A549 (cell line): Measurements from ENCODE around the gene KCNIP3. TPM values are rescaled to one million over a fixed set of nuclear protein-coding genes. Genes with fewer than 3 reads are reported as not detected.

Source experiments
- ATAC-seq, 2 experiments: fragments of 200-7000 bp in 1 of 2; fragments of >200 bp in 1 of 2; cut with Nextera tagmentation in 1 of 2; cut with Tn5 transposase in 1 of 2; 3 replicates each; pipeline versions ENCODE4 v1.8.0 to v1.9.1; 2018 to 2020; ENCODE audit warnings: mild to moderate bottlenecking in 1 of 2, moderate library complexity in 1 of 2
- CTCF ChIA-PET: fragments of 300-600 bp; sonication (Branson Sonifier 250); formaldehyde crosslinking; extraction: SDS; loops from one replicate; lab custom pipeline; 2021; ENCODE audit warnings: antibody characterized with exemption, inconsistent platforms; lab: Yijun Ruan, JAX
- POLR2A ChIA-PET: fragments of 350-600 bp; formaldehyde crosslinking; extraction: SDS; loops from one replicate; lab custom pipeline; 2021; ENCODE audit warnings: antibody characterized with exemption, inconsistent platforms; lab: Yijun Ruan, JAX
- DNase-seq, 2 experiments: peaks; one replicate each; pipeline versions ENCODE4 v3.0.0 to v3.0.0-alpha.2; 2011 to 2016; ENCODE audit warnings: low read depth in 1 of 2, low spot score in 1 of 2
- FAIRE-seq: peaks from 2 replicates; lab custom pipeline; 2011; peaks lifted over from hg19 to GRCh38; lab: Jason Lieb, UNC
- H3K27ac ChIP-seq, 2 experiments: fragments of >200 bp; sonication (Bioruptor Twin); formaldehyde crosslinking; 3 replicates each; pipeline ENCODE4 v1.5.1; 2016 to 2017
- H3K4me1 ChIP-seq: fragments of >200 bp; sonication (Bioruptor Twin); formaldehyde crosslinking; 3 replicates; pipeline ENCODE4 v1.6.1; 2016
- H3K4me2 ChIP-seq: fragments of >200 bp; sonication (Bioruptor Twin); formaldehyde crosslinking; 3 replicates; pipeline ENCODE4 v1.6.1; 2016
- H3K4me3 ChIP-seq: fragments of >200 bp; sonication (Bioruptor Twin); formaldehyde crosslinking; 3 replicates; pipeline ENCODE4 v1.5.1; 2016
- H3K9me3 ChIP-seq: fragments of >200 bp; sonication (Bioruptor Twin); formaldehyde crosslinking; 3 replicates; pipeline ENCODE4 v1.6.1; 2016
- ATOH8 ChIP-seq: fragments of 250-450 bp; sonication (Bioruptor Pico); IDR thresholded peaks from 2 replicates; pipeline ENCODE4 v1.5.0; 2020; ENCODE audit warnings: low read depth, mild to moderate bottlenecking, moderate library complexity
- CBX2 ChIP-seq: fragments of 200-600 bp; sonication (generic); IDR thresholded peaks from 2 replicates; pipeline ENCODE4 v1.6.1; 2016; ENCODE audit warnings: low read depth, mild to moderate bottlenecking, borderline replicate concordance
- CHD2 ChIP-seq: fragments of 150-350 bp; IDR thresholded peaks from 2 replicates; pipeline ENCODE4 v1.6.1; 2014; ENCODE audit warnings: low read length; ENCODE audit not compliant: partially characterized antibody
- CHD4 ChIP-seq: fragments of 200-600 bp; sonication (generic); IDR thresholded peaks from 2 replicates; pipeline ENCODE4 v1.6.1; 2016; ENCODE audit warnings: antibody characterized with exemption, mild to moderate bottlenecking, borderline replicate concordance
- CTCF ChIP-seq: fragments of >200 bp; sonication (Bioruptor Twin); formaldehyde crosslinking; IDR thresholded peaks from 3 replicates; pipeline ENCODE4 v1.5.1; 2016
- E2F6 ChIP-seq: IDR thresholded peaks from 2 replicates; pipeline ENCODE4 v1.6.1; 2012; ENCODE audit warnings: low read depth, borderline replicate concordance
- EHMT2 ChIP-seq: fragments of 200-600 bp; sonication (generic); IDR thresholded peaks from 2 replicates; pipeline ENCODE4 v1.6.1; 2016; ENCODE audit warnings: antibody characterized with exemption, low read depth, mild to moderate bottlenecking, moderate library complexity
- ELK1 ChIP-seq: fragments of 150-350 bp; IDR thresholded peaks from 2 replicates; pipeline ENCODE4 v1.6.1; 2014; ENCODE audit warnings: low read depth, mild to moderate bottlenecking, low read length
- ESRRA ChIP-seq: fragments of 150-350 bp; IDR thresholded peaks from 2 replicates; pipeline ENCODE4 v1.6.1; 2014; ENCODE audit warnings: mild to moderate bottlenecking, low read length, borderline replicate concordance
- FOSB ChIP-seq: fragments of 250-450 bp; sonication (Bioruptor Pico); IDR thresholded peaks from 2 replicates; pipeline ENCODE4 v1.5.0; 2020; ENCODE audit warnings: mild to moderate bottlenecking, moderate library complexity
- HDAC2 ChIP-seq: fragments of 200-600 bp; sonication (generic); IDR thresholded peaks from 2 replicates; pipeline ENCODE4 v1.6.1; 2016
- HES2 ChIP-seq: fragments of >200 bp; sonication (Bioruptor Twin); formaldehyde crosslinking; IDR thresholded peaks from 2 replicates; pipeline ENCODE4 v1.6.1; 2016
- HOXB5 ChIP-seq: fragments of 250-450 bp; sonication (Bioruptor Pico); IDR thresholded peaks from 2 replicates; pipeline ENCODE4 v1.5.0; 2020; ENCODE audit warnings: mild to moderate bottlenecking, moderate library complexity
- MAX ChIP-seq: IDR thresholded peaks from 2 replicates; pipeline ENCODE4 v1.6.1; 2012
- MYC ChIP-seq: IDR thresholded peaks from 2 replicates; pipeline ENCODE4 v1.6.1; 2012; ENCODE audit warnings: mild to moderate bottlenecking, inconsistent platforms, low read length, improper control_type of control experiment, borderline replicate concordance
- NR3C1 ChIP-seq: fragments of >200 bp; sonication (Bioruptor Twin); formaldehyde crosslinking; IDR thresholded peaks from 3 replicates; pipeline ENCODE4 v1.6.1; 2017
- PHF8 ChIP-seq: fragments of 200-600 bp; sonication (generic); IDR thresholded peaks from 2 replicates; pipeline ENCODE4 v1.6.1; 2016; ENCODE audit warnings: low read depth, mild to moderate bottlenecking, antibody characterized with exemption, moderate library complexity, borderline replicate concordance
- POLR2AphosphoS2 ChIP-seq: conservative IDR thresholded peaks from 2 replicates; pipeline ENCODE4 v1.6.1; 2012; ENCODE audit warnings: low read length, improper control_type of control experiment, inconsistent platforms
- RFX5 ChIP-seq: fragments of 450-650 bp; IDR thresholded peaks from 2 replicates; pipeline ENCODE4 v1.7.1; 2014; ENCODE audit warnings: antibody characterized with exemption, mild to moderate bottlenecking, moderate library complexity
- RNF2 ChIP-seq: fragments of 200-600 bp; sonication (generic); IDR thresholded peaks from 2 replicates; pipeline ENCODE4 v1.6.1; 2016; ENCODE audit warnings: low read depth, mild to moderate bottlenecking, antibody characterized with exemption, moderate library complexity, borderline replicate concordance
- SREBF2 ChIP-seq: fragments of 450-650 bp; IDR thresholded peaks from 2 replicates; pipeline ENCODE4 v1.6.1; 2014; ENCODE audit warnings: mild to moderate bottlenecking, moderate library complexity
- TP53 ChIP-seq: fragments of 250-450 bp; sonication (Bioruptor Pico); IDR thresholded peaks from 2 replicates; pipeline ENCODE4 v1.5.0; 2021; ENCODE audit warnings: mild to moderate bottlenecking, moderate library complexity
- USF2 ChIP-seq: fragments of 450-650 bp; IDR thresholded peaks from 2 replicates; pipeline ENCODE4 v1.6.1; 2014; ENCODE audit warnings: antibody characterized with exemption
- ZFP36 ChIP-seq: fragments of 450-650 bp; IDR thresholded peaks from 2 replicates; pipeline ENCODE4 v1.6.1; 2014; ENCODE audit warnings: borderline replicate concordance; ENCODE audit not compliant: partially characterized antibody
- ZNF302 ChIP-seq: fragments of 250-450 bp; sonication (Bioruptor Pico); IDR thresholded peaks from 2 replicates; pipeline ENCODE4 v1.9.0; 2021; ENCODE audit warnings: inconsistent platforms, mild to moderate bottlenecking, moderate library complexity
- WGBS: methylation state at CpG from one replicate; pipeline ENCODE4 v1.1.6; 2017; ENCODE audit errors: missing lambda C conversion rate; 5-methylcytosine and 5-hydroxymethylcytosine counted together
- polyA plus RNA-seq, 4 experiments: library from polyadenylated mRNA; depleted of rRNA in 3 of 4; stranded (reverse); fragments of >200 nt; fragmentation: RNase III in 1 of 4; extraction: RNeasy Plus Mini Kit Qiagen cat#74134 plus additional on column Dnase treatment in 1 of 4; gene quantifications; 2 replicates in 3 of 4; 3 replicates in 1 of 4; pipeline ENCODE4 v1.2.3, GENCODE V29; 2011 to 2017

Gene KCNIP3
- polyA plus RNA-seq, 2 of the 4 experiments (the other 2 are of a cell fraction) = 0.13 to 0.84 TPM

GRCh38 chr2:95356821-95357700, 59.9 kb downstream of the KCNIP3 start:
- no peak for FAIRE-seq

GRCh38 chr2:95357717-95358280, 60.7 kb downstream of the KCNIP3 start:
- 0 out of 3 replicates have a peak, but pooled peaks cover 3% of the 10 kb centered on the region for H3K9me3 ChIP-seq
- DNase-seq = no peak
- H3K4me1 ChIP-seq = no peaks in the 10 kb centered on the region
- ChIA-PET CTCF (interaction anchor here (1.0 to 2.7 kb wide), 5 partner anchors 9 to 371 kb away, joined by 3 to 15 read pairs (median 3); no protein-coding TSS in a partner anchor), POLR2A (no interaction called here)
- H3K4me2 ChIP-seq = no peak overlapping the region
- ATAC-seq = no peak
- H3K4me3 ChIP-seq = no peak overlapping the region
- TF ChIP-seq ELK1 (no peak), PHF8 (no peak), ATOH8 (CRISPR knock-in tag) (no peak), HOXB5 (CRISPR knock-in tag) (no peak), HDAC2 (no peak), EHMT2 (no peak), ZFP36 (no peak), CHD2 (no peak), CHD4 (no peak), RNF2 (no peak), MYC (no peak)
- WGBS = 38% methylated on average over 6 of the region's 6 CpGs
- no peak for FAIRE-seq
- H3K27ac ChIP-seq = no peak overlapping the region

More at GRCh38 chr2:95356821-95357700, 59.9 kb downstream of the KCNIP3 start:
- CTCF ChIA-PET = interaction anchor here (2.7 to 4.1 kb wide), 2 partner anchors 12 kb away, joined by 15 to 20 read pairs; no protein-coding TSS in a partner anchor
- Histone ChIP-seq H3K4me1 (no peaks in the 10 kb centered on the region), H3K4me3 (no peak overlapping the region), H3K4me2 (no peak overlapping the region), H3K9me3 (0 out of 3 replicates have a peak, but pooled peaks cover 3% of the 10 kb centered on the region), H3K27ac (no peak overlapping the region)
- ATAC-seq = no peak
- DNase-seq = no peak
- no peak for TF ChIP-seq HDAC2
- TF ChIP-seq CBX2 = no peak
- TF ChIP-seq ZNF302 (CRISPR knock-in tag) = no peak
- TF ChIP-seq EHMT2 = no peak
- TF ChIP-seq FOSB = no peak
- TF ChIP-seq HES2 = no peak
- no peak for TF ChIP-seq TP53
- no peak for TF ChIP-seq CHD4
- TF ChIP-seq MAX = no peak
- TF ChIP-seq RFX5 = no peak
- TF ChIP-seq E2F6 = no peak
- no peak for TF ChIP-seq ESRRA
- TF ChIP-seq SREBF2 = no peak
- TF ChIP-seq USF2 = no peak
- TF ChIP-seq RNF2 = no peak
- TF ChIP-seq PHF8 = no peak
- no peak for TF ChIP-seq POLR2AphosphoS2
- TF ChIP-seq CTCF = no peak
- TF ChIP-seq NR3C1 = no peak
- WGBS = 66% methylated on average over 11 of the region's 12 CpGs
- POLR2A ChIA-PET = no interaction called here
